ENCODE data around the gene NAP1L4.
"Not testable (repeated sequence)": the region's sequence is repeated elsewhere in the genome, so short reads cannot be mapped to it uniquely, and the experiment has no call there.

GRCh38 chr11:2905299-2905698 is 86.8 kb downstream of the NAP1L4 start:
- not testable (repeated sequence) for TF ChIP-seq CTCF (IDR thresholded peaks at IDR 0.05); ZFX (IDR thresholded peaks at IDR 0.05; ENCODE audit: borderline replicate concordance)

Measured in 22Rv1 (cell line).